ENCODE results near the gene BCAT1.
A peak's percentile ranks its signal among the peaks of the same experiment; 100 is the strongest.
"Not testable (repeated sequence)": the region's sequence is repeated elsewhere in the genome, so short reads cannot be mapped to it uniquely, and the experiment has no call there.

The BCAT1 gene

GRCh38 chr12:24960222-24960855, 11.4 kb upstream of the BCAT1 start:
- DNase-seq (ENCODE audit: low spot score), result peak; percentile 64

GRCh38 chr12:24956351-24956750, 7.5 kb upstream of the BCAT1 start:
- DNase-seq (ENCODE audit: low spot score), result not testable (repeated sequence)

- DNase-seq (ENCODE audit: low spot score), result no peak
Observed at GRCh38 chr12:24955853-24956252, 7.0 kb upstream of the BCAT1 start.

- no peak for DNase-seq (ENCODE audit: low spot score)
Observed at GRCh38 chr12:24955389-24955788, 6.5 kb upstream of the BCAT1 start.

GRCh38 chr12:24954261-24954660, 5.4 kb upstream of the BCAT1 start:
- DNase-seq (ENCODE audit: low spot score), result no peak

- DNase-seq (ENCODE audit: low spot score), result no peak
Observed at GRCh38 chr12:24952389-24952788, 3.5 kb upstream of the BCAT1 start.

- no peak for DNase-seq (ENCODE audit: low spot score)
Observed at GRCh38 chr12:24950231-24950834, 1.4 kb upstream of the BCAT1 start.

GRCh38 chr12:24948420-24948756, 513 bp downstream of the BCAT1 start:
- peak; percentile 49 for DNase-seq (ENCODE audit: low spot score)

- DNase-seq (ENCODE audit: low spot score), result no peak
Observed at GRCh38 chr12:24947541-24948419, 1.1 kb downstream of the BCAT1 start.

- DNase-seq (ENCODE audit: low spot score), result no peak
Observed at GRCh38 chr12:24945845-24946244, 3.1 kb downstream of the BCAT1 start.

- no peak for DNase-seq (ENCODE audit: low spot score)
Observed at GRCh38 chr12:24945039-24945438, 3.9 kb downstream of the BCAT1 start.

GRCh38 chr12:24944601-24944975, 4.3 kb downstream of the BCAT1 start:
- DNase-seq (ENCODE audit: low spot score), result no peak

GRCh38 chr12:24943947-24944600, 4.8 kb downstream of the BCAT1 start:
- DNase-seq (ENCODE audit: low spot score), result no peak

GRCh38 chr12:24940157-24940556, 8.7 kb downstream of the BCAT1 start:
- DNase-seq (ENCODE audit: low spot score), result no peak

GRCh38 chr12:24939551-24939950, 9.3 kb downstream of the BCAT1 start:
- not testable (repeated sequence) for DNase-seq (ENCODE audit: low spot score)

- no peak for DNase-seq (ENCODE audit: low spot score)
Observed at GRCh38 chr12:24938341-24938740, 10.6 kb downstream of the BCAT1 start.

- DNase-seq (ENCODE audit: low spot score), result no peak
Observed at GRCh38 chr12:24937553-24938244, 11.2 kb downstream of the BCAT1 start.

- peak; percentile 63 for DNase-seq (ENCODE audit: low spot score)
Observed at GRCh38 chr12:24933694-24934407, 15.1 kb downstream of the BCAT1 start.

GRCh38 chr12:24931666-24932405, 17.1 kb downstream of the BCAT1 start:
- DNase-seq (ENCODE audit: low spot score), result no peak

GRCh38 chr12:24929953-24930352, 18.9 kb downstream of the BCAT1 start:
- DNase-seq (ENCODE audit: low spot score), result no peak

Data from SK-N-DZ (cell line).